DMS153 (cell line): ENCODE results near the gene NEK4.
"Not testable (repeated sequence)": the region's sequence is repeated elsewhere in the genome, so short reads cannot be mapped to it uniquely, and the experiment has no call there.

Source experiments
- DNase-seq: peaks from one replicate; lab custom pipeline; 2025; lab: John Stamatoyannopoulos, UW

NEK4 gene

DNA sequence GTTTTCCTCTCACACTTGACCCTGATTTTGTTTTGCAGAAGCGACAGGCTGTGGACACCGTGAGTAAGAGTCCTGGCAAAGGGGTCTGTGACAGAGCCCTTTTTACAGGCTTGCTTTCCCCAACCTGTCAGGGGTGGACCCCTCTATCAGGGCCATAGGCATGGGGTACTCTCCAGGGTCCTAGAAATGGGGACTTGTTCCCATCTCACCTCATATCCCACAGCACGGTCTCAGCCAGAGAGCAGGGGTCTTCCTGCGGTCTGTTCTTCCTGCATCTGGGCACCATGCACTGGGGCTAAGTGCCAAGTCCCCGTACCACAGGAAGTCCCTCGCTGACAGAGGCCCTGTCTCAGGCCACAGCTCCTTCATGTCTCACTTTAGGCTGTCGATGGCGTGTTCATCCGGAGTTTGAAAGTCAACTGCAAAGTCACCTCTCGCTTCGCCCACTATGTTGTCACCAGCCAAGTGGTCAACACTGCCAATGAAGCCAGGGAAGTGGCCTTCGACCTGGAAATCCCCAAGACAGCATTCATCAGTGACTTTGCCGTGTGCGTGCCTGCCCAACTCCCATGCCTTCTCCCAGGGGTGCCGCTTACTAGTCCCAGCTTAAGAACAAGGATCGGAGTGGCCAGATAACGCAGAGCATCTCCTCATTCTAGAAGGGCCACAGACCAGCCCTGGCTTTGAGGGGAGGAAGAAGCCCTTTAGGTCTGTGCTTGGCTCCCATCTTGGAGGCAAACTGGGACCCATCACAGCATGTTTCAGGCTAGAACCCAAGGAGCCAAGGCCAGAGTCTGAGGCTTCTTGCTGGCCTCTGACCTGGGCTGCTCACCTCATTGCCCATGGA lies 7.4 kb upstream of the NEK4 start:
- DNase-seq: no peak

DNA sequence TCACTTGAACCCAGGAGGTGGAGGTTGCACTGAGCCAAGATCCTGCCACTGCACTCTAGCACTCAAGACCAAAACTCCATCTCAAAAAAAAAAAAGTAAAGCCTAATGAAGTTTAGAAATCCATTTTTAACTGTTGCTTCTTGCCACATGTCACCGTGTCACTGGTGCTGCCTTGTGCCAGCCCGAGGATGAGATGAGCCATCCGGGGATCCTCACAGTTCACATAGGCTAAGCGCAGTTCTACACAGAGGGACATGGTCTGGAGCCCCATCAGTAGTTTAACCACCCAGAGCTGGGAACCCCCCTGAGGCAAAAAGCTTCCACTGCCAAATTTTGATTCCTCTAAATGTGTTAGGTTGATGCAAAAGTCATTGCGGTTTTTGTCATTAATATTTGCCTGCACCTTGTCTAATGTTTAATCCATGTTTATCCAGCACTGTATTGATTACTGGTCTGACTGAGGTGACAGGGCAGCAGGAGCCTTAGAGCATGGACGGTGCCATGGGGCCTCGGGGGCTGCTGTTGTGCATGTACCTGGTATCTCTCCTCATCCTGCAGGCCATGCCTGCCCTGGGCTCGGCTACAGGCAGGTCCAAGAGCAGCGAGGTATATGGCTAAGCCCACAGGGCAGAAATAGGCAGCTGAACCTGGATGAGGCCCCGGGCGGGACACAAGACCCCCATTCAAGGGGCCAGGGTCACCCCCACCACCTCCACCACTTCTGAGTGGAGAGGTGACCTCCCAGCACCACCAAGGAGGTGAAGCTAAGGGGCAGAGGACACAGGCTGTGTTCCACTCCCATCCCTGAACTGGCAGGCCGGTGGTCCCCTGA lies 6.6 kb upstream of the NEK4 start, which contains the start of gene ITIH1:
TSS of gene ITIH1 (plus strand) at position 473 of the 832 bp plus-strand sequence. CDS start at position 490, 17 bp downstream.
- DNase-seq: no peak

DNA sequence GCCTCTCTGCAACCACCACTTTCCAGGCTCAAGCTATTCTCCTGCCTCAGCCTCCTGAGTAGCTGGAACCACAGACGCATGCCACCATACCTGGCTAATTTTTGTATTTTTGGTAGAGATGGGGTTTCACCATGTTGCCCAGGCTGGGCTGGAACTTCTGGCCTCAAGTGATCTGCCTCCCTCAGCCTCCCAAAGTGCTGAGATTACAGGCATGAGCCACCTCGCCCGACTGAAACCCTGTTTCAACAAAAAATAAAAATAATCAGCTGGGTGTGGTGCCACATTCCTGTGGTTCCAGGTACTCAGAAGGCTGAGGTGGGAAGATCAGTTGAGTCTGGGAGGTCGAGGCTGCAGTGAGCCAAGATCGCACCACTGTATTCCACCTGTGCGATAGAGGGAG lies 5.7 kb upstream of the NEK4 start:
- not testable (repeated sequence) for DNase-seq

DNA sequence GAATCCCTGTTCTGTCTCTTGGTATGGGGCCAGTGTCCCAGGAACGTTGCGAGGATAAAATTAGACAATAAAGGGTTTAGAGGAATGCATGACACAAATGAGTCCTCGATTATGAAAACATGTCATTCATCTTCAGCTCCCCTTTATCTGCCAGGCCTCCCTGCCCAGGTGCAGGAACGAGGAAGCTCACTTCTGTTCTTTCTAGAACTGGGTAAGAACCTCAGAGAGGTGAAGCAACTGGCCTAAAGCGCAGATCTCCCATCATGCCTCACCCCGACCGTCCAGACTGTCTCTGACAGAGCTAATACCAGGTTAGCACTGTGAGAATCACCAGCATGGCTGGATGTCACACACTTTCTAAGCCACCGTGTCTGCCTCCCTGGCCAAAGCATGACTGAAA lies 5.1 kb upstream of the NEK4 start:
- no peak for DNase-seq

DNA sequence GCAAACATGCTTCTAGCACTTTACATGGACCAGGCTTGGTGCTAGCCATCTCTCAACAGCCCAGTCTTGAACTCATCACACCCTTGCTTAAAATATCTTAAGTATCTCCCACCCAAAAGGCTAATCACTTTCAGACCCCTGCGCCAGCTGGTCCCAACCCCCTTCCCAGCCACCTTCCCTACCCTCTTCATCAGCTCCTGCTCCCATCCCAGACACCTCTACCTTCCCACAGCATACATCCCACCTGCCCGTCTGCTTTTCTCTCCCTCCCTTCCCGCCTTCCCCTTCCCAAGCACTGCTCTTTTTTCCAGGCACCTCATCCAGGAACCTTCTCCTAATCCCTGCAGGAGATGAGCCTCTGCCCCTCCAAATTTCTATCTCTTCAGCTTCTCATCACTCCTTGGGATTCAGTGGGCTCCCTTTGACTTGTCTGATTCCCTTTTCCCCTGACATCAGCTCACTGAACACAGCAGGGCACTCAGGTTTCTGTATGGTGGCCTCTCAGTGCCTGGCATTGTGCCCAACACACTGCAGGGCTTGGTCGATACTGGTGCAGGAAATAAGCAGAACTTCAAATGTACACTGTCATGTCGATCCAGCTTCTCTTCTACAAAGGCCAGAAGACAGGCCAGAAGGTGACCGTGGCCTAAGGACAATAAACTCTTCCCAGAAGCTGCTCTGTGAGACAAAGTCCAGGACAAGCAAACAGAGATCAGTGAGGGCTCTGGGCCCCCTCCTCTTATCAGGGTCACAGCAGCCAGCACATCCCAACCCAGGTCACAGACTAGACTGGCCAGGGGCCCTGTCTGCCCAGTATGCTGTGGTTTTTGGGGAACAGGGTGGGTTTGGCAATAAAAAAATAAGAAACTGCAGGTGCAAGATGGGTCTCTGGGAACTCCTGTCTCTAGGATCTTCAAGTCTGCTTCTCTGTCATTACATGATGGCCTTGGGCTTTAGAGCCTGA lies 4.4 kb upstream of the NEK4 start:
- DNase-seq: no peak

DNA sequence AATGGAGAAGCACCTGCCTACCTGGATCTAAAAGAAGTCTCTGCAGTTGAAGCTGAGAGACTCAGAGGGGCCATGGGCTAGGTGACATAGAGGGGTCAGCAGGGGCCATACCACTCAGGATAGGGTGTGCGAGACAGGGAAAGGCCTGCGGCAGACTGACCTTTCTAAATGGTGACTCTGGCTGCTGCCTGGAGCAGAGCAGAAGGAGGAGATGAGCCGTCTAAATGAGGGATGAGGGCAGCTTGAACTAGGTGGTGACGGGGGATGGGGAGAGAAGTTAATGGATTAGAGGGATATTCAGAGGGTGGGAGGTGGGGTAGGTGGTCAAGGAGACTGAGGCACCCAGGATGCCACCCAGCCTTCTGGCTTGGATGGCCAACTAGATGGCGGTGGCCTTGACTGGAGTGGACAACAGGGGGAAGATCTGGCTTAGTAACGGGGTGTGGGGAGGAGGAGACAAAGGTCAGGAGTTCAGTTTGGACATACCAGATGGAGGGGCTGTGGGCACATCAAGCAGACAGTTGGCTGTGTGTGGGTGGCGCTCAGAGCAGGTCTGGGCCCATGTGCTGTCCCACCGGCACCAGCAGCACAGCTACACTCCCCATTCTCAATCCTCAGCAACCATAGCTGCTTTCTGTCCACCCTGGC lies 3.5 kb upstream of the NEK4 start:
- no peak for DNase-seq

DNA sequence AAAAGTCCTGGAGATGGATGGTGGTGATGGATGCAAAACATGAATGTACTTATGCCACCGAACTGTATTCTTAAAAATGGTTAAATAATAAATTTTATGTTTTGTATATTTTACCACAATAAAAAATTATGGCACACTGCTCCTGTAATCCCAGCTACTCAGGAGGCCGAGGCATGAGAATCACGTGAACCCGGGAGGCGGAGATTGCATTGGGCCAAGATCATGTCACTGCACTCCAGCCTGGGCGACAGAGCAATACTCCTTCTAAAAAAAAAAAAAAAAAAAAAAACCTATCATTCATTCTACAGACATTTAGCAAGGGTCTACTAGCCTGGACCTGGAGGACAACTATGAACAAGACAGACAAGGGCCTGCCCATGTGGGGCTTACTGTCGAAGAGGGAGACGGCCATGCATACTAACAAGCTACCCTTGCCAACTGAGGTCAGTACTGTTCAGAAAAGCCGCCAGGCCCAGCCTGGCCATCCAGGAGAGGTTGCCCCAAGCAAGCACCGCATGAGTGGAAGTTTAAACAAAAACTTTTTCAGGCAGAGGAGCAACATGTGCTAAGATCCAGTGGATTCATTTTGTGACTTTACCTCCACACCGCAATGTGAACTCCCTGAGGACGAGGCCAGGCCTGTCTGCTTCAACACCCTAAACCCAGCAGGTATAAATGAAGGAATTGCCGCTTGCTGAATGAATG lies 2.8 kb upstream of the NEK4 start:
- no peak for DNase-seq

DNA sequence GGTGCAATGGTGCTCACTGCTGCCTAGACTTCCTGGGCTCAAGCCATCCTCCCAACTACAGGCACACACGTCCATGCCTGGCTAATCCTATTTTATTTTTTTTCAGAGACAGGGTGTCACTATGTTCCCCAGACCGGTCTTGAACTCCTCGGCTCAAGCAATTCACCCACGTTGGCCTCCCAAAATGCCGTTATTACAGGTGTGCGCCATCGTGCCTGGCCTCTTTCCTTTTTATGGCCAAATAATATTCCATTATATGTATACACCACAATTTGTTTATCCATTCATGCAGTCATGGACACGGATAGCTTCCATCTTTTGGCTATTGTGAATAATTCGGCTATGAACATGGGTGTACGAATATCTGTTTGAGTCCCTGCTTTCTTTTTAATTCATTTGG lies 962 bp upstream of the NEK4 start:
- no peak for DNase-seq

DNA sequence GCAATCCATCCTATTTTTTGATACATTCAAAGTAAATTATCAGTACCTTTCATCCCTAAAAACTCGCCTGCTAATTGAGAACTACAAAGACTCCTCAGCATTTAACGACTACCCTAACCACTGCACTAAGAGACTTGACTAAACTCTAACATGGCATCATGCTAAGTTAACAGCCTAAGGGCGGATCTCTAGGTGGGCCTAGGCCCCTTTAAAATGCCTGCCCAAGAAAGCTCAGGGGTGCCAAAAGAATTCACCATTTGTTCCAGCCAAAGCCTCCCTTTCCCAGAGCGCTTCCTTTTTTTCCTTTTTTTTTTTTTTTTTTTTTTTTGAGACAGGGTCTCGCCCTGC lies 568 bp upstream of the NEK4 start:
- no peak for DNase-seq

DNA sequence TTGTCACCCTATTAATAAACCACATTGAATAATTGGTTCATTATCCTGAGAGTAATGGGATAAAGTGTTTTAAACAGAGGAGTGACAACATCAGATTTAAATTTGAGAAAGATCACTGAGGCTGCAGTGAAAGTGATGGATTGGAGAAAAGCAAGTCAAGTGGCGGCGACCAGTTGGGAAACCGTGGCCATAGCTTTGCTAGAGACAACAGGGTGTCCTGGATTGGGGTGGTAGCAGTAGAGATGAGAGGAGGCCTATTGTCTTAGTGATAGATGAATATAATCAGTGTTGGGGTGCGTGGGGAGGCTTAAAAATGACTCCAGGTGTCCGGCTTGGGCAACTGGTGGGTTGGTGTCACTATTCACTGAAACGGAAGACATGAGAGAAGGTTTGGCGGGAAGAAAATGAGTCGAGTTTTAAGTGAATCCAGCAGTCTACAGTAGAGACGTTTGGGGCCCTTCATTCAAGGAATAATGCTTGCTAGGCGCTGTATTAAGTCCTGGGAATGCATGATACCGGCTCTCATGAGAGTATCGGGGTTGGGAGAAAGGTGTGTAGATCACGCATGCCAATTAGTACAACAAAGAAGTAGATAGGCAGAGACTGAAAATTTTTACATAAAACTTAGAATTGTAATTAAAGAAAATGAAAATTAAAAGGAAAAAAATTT lies 819 bp downstream of the NEK4 start:
- no peak for DNase-seq

DNA sequence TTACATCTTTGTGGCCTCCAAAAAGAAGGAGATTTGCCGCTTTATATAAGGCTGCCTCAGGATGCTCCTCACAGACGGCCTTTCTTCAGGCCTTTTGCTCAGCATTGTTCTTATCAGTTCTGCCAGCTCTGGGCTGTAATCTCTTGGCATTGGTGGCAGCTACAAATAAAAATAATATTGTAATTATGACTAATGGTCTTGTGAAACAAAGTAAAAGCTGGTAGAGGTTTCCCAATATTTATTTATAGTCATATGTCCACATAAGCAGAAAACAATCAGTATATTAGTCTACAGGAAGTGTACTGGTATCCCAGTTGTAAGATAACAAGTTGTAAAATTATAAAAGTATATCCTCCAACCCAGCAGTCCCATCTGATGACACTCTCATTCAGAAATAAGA lies 7.3 kb downstream of the NEK4 start:
- no peak for DNase-seq

DNA sequence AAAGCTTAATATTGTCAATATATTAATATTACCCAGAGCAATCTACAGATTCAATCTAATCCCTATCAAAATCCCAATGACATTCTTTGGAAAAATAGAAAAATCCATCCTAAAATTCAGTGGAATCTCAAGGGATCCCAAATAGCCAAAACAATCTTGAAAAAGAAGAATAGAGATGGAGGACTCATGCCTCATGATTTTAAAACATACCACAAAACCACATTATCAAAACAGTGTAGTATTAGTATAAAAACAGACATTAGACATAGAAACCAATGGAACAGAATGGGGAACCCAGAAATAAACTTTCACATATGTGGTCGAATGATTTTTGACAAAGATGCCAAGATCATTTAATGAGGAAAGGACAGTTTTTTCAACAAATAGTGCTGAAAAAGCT lies 14.6 kb downstream of the NEK4 start:
- no peak for DNase-seq

DNA sequence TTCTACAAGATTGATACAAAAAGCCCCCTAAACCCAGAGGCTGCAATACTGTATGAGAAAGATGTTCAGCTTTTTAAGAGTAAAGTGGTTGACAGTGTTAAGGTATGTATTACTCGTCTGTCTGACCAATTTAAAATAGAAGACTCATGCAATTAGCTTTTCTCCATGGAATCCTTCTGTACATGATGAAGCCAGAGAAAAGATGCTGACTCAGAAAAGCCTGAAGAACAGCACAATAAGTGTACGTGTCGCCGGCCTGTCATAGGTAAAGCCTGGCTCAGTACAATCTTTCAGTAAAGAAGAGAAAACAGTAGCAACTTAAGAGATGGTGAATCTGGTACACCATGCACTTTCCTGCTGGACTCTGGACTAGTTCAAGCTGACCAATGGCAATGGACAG lies 16.4 kb downstream of the NEK4 start:
- DNase-seq: no peak

DNA sequence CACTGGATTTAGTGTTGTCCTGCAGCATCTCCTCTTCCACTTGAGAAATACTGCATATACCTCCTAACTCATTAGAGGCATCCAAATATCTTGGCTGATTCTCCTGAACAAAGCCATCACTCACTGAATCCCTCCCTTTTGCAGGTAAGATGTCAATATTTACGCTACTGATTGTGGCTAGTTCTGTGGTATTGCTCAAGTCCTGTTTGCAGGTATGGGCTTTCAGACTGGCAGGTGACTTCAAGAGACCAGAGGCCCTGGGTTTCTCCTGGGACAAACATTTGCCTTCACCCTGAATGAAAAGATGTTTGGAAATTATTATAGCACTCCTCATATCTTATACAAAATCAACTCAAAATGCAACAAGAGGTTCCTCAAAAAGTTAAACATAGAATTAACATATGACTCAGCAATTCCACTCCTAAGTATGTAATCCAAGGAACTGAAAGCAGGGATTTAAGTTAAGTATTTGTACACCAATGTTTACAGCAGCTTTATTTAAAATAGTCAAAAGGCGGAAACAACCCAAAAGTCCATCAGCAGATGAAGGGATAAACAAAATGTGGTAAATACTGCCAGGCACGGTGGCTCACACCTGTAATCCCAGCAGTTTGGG lies 18.6 kb downstream of the NEK4 start:
- DNase-seq: no peak

DNA sequence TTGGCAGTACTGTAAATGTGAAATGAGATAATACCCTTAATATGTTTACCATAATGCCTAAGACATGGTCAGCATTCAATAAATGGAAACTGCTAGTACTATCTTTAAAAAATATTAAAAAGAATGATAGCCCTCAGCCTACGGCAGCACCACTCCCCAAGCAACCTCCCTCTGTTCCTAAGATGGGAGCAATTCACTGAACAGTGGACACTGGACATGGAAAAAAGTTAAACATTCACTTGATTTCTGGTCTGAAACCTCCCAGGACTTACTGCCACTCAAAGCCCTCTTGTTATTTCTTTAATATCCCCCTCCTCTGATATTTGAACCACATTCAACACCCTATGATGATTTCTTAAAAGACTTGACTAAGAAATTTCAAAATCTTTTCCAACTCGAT lies 27.0 kb downstream of the NEK4 start:
- no peak for DNase-seq

DNA sequence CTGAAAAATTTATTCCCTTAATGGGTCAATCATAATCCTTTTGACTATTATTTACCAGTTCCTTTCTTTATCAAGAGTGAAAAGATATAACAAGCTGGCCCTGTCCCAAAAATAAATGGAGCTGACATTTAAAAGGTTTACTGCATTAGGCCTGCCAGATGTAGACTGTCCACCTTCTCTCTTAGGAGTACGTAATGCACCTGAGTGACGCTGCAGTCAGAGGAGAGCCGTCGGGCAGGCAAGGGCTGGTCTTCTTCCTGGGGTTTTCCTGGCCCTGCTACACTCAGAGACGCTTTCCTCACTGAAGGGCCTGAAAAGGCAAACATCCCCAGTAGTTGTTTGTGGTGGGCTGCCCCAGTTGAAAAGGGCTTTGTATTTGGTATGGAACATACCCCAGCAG lies 27.6 kb downstream of the NEK4 start:
- no peak for DNase-seq

DNA sequence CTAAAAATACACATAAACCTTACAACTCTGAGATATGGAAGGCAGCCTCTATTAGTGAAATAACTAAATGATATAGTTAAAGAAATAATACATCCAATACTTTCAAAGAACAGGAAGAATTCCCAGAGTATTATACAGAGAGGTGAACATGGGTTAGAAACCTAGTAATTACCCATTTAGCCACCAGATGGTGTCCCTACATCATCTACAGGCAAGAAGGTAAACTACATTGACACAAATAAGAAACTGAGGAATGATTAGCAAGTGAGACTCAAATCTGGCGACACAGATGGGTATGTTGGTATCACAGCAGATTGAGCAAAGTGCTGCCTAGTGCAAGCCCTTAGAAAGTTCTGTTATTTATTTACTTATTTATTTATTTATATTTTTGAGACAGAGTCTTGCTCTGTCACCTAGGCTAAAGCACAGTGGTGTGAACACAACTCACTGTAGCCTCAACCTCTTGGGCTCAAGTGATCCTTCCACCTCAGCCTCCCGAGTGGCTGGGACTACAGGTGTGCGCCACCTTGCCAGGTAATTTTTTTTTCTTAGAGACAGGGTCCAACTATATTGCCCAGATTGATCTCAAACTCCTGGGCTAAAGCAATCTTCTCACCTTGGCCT lies 28.2 kb downstream of the NEK4 start:
- DNase-seq: no peak

DNA sequence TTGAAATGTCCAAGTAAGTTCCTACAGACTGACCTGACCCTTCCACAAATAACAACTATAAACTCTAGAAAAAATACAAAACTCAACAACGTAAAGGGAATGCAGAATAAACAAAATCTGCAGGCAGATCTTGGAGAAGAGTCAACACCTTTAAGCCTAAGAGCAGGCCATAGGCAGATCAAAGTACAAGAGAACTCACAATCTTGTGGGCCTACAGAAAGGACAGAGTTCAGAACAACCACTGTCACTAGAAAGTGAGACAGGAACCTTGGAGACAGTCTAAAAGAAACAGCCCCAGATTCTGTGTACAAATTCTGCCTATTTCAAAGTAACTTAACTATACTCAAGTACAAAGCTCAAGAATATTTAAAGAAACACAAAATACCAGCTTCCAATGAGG lies 31.0 kb downstream of the NEK4 start:
- DNase-seq: no peak

DNA sequence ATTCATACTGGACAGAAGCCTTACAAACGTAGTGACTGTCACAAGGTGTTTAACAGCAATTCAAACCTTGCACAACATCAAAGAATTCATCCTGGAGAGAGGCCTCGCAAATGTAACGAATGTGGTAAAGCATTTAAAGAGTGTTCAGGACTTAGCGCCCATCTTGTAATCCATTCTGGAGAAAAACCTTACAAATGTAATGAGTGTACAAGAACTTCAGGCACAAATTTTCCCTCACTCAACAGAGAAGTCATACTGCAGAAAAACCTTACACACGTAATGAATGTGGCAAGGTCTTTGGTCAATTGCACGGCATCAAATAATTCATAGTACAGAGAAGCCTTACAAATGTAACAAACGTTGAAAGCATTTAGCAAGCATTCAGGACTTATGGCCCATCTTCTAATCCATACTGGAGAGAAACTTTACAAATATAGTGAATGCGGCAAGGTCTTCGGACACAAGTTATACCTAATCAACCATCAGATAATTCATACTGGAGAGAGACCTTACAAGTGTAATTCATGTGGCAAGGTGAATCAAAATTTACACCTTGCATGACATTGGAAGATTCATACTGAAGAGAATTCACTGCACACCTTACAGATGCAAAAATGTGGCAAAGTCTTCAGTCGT lies 37.4 kb downstream of the NEK4 start:
- no peak for DNase-seq
